Esophagus muscularis mucosa (tissue), 3 donors: ENCODE results near the gene HSPB7.
"Not testable (repeated sequence)": the region's sequence is repeated elsewhere in the genome, so short reads cannot be mapped to it uniquely, and the experiment has no call there.

ENCODE experiments used
- CTCF ChIP-seq, 3 experiments: fragments of 200-600 bp in 2 of 3; fragments of 450-650 bp in 1 of 3; sonication (generic) in 2 of 3; IDR thresholded peaks; one replicate each; pipeline ENCODE4 v1.5.1; 2017 to 2019; ENCODE audit warnings: antibody characterized with exemption in 3 of 3, mild to moderate bottlenecking in 2 of 3, moderate library complexity in 1 of 3
- POLR2A ChIP-seq: fragments of 450-650 bp; IDR thresholded peaks from one replicate; pipeline ENCODE4 v1.6.1; 2017; ENCODE audit warnings: antibody characterized with exemption, moderate library complexity, mild to moderate bottlenecking, low read depth
- POLR2AphosphoS5 ChIP-seq, 2 donors: sonication (generic); formaldehyde crosslinking; IDR thresholded peaks; one replicate each; pipeline ENCODE4 v1.6.1; 2017; ENCODE audit warnings: antibody characterized with exemption in 2 of 2

GRCh38 chr1:16042654-16043053, 24.8 kb upstream of the HSPB7 start:
- not testable (repeated sequence) for TF ChIP-seq POLR2A; CTCF (IDR thresholded peaks at IDR 0.05); POLR2AphosphoS5 (IDR thresholded peaks at IDR 0.05)
